Panc1 (cell line): ENCODE results near the gene PDE6B. TPM values are rescaled to one million over a fixed set of nuclear protein-coding genes. Genes with fewer than 3 reads are reported as not detected.

Source experiments
- ATAC-seq: fragments of 200-7000 bp; cut with Tn5 transposase; 2 replicates; pipeline ENCODE4 v1.9.1; 2020; ENCODE audit warnings: mild to moderate bottlenecking, moderate library complexity
- BruUV-seq: library from RNA; stranded (reverse); fragments of 400-500 nt; replicated peaks from 2 replicates; lab custom pipeline; 2021; lab: Mats Ljungman, UMichigan
- CTCF ChIA-PET: fragments of 300-600 bp; sonication (Branson Sonifier 250); formaldehyde crosslinking; loops from one replicate; lab custom pipeline; 2022; ENCODE audit warnings: antibody characterized with exemption; lab: Charles Lee
- POLR2A ChIA-PET: fragments of 300-600 bp; sonication (Branson Sonifier 250); formaldehyde crosslinking; loops from one replicate; lab custom pipeline; 2022; ENCODE audit warnings: antibody characterized with exemption; lab: Charles Lee
- DNase-seq: peaks from one replicate; pipeline ENCODE4 v3.0.0-alpha.2; 2010; ENCODE audit warnings: low read depth, low spot score
- H3K27ac ChIP-seq: 2 replicates; pipeline ENCODE4 v1.5.1; 2011; ENCODE audit warnings: mild to moderate bottlenecking, low read length, inconsistent platforms
- H3K27me3 ChIP-seq: fragments of 200-500 bp; sonication (Bioruptor generic); 2 replicates; pipeline ENCODE4 v1.6.0; 2014; ENCODE audit warnings: low read length, inconsistent platforms; ENCODE audit not compliant: control insufficient read depth, insufficient read depth
- H3K36me3 ChIP-seq: fragments of 200-500 bp; sonication (Bioruptor generic); 2 replicates; pipeline ENCODE4 v1.5.1; 2014; ENCODE audit warnings: inconsistent platforms, mild to moderate bottlenecking, low read length, moderate library complexity; ENCODE audit not compliant: control insufficient read depth, insufficient read depth
- H3K4me1 ChIP-seq: 2 replicates; pipeline ENCODE4 v1.5.1; 2011; ENCODE audit warnings: inconsistent platforms, mild to moderate bottlenecking, low read length, moderate library complexity; ENCODE audit not compliant: control insufficient read depth, insufficient read depth
- H3K4me3 ChIP-seq, 2 experiments: 2 replicates each; pipeline ENCODE4 v1.5.1; 2011 to 2012; ENCODE audit warnings: low read depth in 2 of 2, low read length in 2 of 2, mild to moderate bottlenecking in 2 of 2, inconsistent platforms in 1 of 2, moderate library complexity in 1 of 2
- H3K9me3 ChIP-seq: fragments of 200-500 bp; sonication (Bioruptor generic); 2 replicates; pipeline ENCODE4 v1.5.1; 2014; ENCODE audit warnings: low read depth, mild to moderate bottlenecking, inconsistent platforms, low read length, moderate library complexity; ENCODE audit not compliant: control insufficient read depth, insufficient read depth
- CTCF ChIP-seq: fragments of 450-650 bp; IDR thresholded peaks from 2 replicates; pipeline ENCODE4 v1.5.1; 2017; ENCODE audit warnings: mild to moderate bottlenecking
- POLR2AphosphoS5 ChIP-seq: IDR thresholded peaks from 2 replicates; pipeline ENCODE4 v1.6.1; 2012; ENCODE audit warnings: mild to moderate bottlenecking, low read depth, low read length, moderate library complexity
- REST ChIP-seq, 2 experiments: IDR thresholded peaks; 2 replicates each; pipeline ENCODE4 v1.6.1; 2011 to 2012; ENCODE audit warnings: low read depth in 2 of 2, control low read depth in 1 of 2, low read length in 1 of 2, mild to moderate bottlenecking in 1 of 2, moderate library complexity in 1 of 2; ENCODE audit not compliant: insufficient read depth in 1 of 2
- SIN3A ChIP-seq: IDR thresholded peaks from 2 replicates; pipeline ENCODE4 v1.6.1; 2012; ENCODE audit warnings: low read depth, mild to moderate bottlenecking, low read length, moderate library complexity, borderline replicate concordance; ENCODE audit not compliant: insufficient read depth
- TCF7L2 ChIP-seq: IDR thresholded peaks from 2 replicates; pipeline ENCODE4 v1.6.1; 2011; ENCODE audit warnings: mild to moderate bottlenecking, low read depth, low read length, inconsistent platforms
- in situ Hi-C: cut with HindIII; loops from 2 replicates; pipeline ENCODE4 v1.10.0; 2016; ENCODE audit warnings: low sequenced_read_pairs, low pct_unique_long_range_greater_than_20kb
- intact Hi-C: fragments of 100-400 bp; cut with micrococcal nuclease; formaldehyde crosslinking; loops from one replicate; pipeline ENCODE4 v1.10.0; 2022; ENCODE audit not compliant: unreplicated experiment
- total RNA-seq: library from RNA; stranded (reverse); gene quantifications from one replicate; pipeline ENCODE4 v1.2.1, GENCODE V29; 2021; ENCODE audit not compliant: unreplicated experiment

The PDE6B gene
- total RNA-seq, 1 experiment from 2014 or later = 6.5 TPM

- Histone ChIP-seq H3K4me3 (no peak overlapping the region), H3K27ac (no peak overlapping the region), H3K4me1 (no peaks in the 10 kb centered on the region), H3K9me3 (no peaks in the 10 kb centered on the region), H3K36me3 (no peaks in the 10 kb centered on the region), H3K27me3 (no peaks in the 10 kb centered on the region)
- intact Hi-C loops (no loop called here), in situ Hi-C loops (no loop called here)
- no peak for ATAC-seq
- CTCF ChIA-PET = no interaction called here
- no peak for DNase-seq
- TF ChIP-seq POLR2AphosphoS5 = no peak
- no peak for TF ChIP-seq CTCF
- no peak for TF ChIP-seq TCF7L2
- no peak for TF ChIP-seq SIN3A
- no peak for TF ChIP-seq REST (IDR thresholded peaks at IDR 0.05; ENCODE audit: insufficient read depth in 1 of 2, low read depth in 2 of 2, low read length in 1 of 2)
- POLR2A ChIA-PET = no interaction called here
- BruUV-seq = no TSS peak
These were observed 6.9 kb downstream of the PDE6B start for GRCh38 chr4:632196-632790.

- in situ Hi-C loops (no loop called here), intact Hi-C loops (no loop called here)
- no peaks in the 10 kb centered on the region for H3K36me3 ChIP-seq
- H3K9me3 ChIP-seq = no peaks in the 10 kb centered on the region
- no peak overlapping the region for H3K4me3 ChIP-seq
- no peak for DNase-seq
- no peak overlapping the region for H3K27ac ChIP-seq
- H3K4me1 ChIP-seq = no peaks in the 10 kb centered on the region
- ChIA-PET POLR2A (no interaction called here), CTCF (no interaction called here)
- no peak for ATAC-seq
- TF ChIP-seq REST (IDR thresholded peaks at IDR 0.05; ENCODE audit: insufficient read depth in 1 of 2, low read depth in 2 of 2, low read length in 1 of 2) = no peak
- no peak for TF ChIP-seq TCF7L2
- TF ChIP-seq SIN3A = no peak
- TF ChIP-seq POLR2AphosphoS5 = no peak
- TF ChIP-seq CTCF = no peak
- H3K27me3 ChIP-seq = no peaks in the 10 kb centered on the region
- no TSS peak for BruUV-seq
These were observed 7.6 kb downstream of the PDE6B start for GRCh38 chr4:632926-633325.
